Fibroblast of pulmonary artery (primary cell): Measurements from ENCODE around the gene MAN2B1.

Source experiments
- DNase-seq: peaks from one replicate; pipeline ENCODE4 v3.0.0-alpha.2; 2010; ENCODE audit warnings: low read depth
- H3K4me3 ChIP-seq: replicated peaks from 2 replicates; pipeline ENCODE4 v1.5.1; 2011; ENCODE audit warnings: low read depth, mild to moderate bottlenecking, control low read depth, low read length, moderate library complexity
- TF ChIP-seq, protein P1 (sequence below): IDR thresholded peaks from 2 replicates; pipeline ENCODE4 v1.5.1; 2011; ENCODE audit warnings: mild to moderate bottlenecking, control low read depth, low read length, inconsistent platforms; ENCODE audit errors: missing control alignments

Gene MAN2B1

DNA sequence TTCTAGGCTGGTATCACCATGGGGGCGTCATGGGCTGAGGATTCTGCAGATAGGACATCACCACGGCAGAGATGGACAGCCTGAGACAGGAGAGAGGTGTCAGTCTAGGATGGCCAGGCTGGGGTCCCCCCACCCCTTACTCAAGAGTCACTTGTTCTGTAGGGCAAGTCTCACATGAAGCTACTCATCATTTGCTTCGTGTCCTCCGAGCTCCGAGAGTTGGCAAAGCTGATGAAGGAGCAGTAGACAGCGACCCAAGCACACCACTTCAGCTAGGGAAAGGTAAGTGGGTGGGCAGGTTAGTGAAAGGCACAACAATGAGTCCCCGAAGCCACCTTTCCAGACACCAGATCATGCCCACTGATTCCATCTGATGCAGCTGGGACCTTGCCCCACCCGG lies 1.8 kb upstream of the MAN2B1 start:
- no peak for DNase-seq
- H3K4me3 ChIP-seq: peak overlapping the region; percentile 96
- TF ChIP-seq, protein P1, sequence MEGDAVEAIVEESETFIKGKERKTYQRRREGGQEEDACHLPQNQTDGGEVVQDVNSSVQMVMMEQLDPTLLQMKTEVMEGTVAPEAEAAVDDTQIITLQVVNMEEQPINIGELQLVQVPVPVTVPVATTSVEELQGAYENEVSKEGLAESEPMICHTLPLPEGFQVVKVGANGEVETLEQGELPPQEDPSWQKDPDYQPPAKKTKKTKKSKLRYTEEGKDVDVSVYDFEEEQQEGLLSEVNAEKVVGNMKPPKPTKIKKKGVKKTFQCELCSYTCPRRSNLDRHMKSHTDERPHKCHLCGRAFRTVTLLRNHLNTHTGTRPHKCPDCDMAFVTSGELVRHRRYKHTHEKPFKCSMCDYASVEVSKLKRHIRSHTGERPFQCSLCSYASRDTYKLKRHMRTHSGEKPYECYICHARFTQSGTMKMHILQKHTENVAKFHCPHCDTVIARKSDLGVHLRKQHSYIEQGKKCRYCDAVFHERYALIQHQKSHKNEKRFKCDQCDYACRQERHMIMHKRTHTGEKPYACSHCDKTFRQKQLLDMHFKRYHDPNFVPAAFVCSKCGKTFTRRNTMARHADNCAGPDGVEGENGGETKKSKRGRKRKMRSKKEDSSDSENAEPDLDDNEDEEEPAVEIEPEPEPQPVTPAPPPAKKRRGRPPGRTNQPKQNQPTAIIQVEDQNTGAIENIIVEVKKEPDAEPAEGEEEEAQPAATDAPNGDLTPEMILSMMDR: no peak

DNA sequence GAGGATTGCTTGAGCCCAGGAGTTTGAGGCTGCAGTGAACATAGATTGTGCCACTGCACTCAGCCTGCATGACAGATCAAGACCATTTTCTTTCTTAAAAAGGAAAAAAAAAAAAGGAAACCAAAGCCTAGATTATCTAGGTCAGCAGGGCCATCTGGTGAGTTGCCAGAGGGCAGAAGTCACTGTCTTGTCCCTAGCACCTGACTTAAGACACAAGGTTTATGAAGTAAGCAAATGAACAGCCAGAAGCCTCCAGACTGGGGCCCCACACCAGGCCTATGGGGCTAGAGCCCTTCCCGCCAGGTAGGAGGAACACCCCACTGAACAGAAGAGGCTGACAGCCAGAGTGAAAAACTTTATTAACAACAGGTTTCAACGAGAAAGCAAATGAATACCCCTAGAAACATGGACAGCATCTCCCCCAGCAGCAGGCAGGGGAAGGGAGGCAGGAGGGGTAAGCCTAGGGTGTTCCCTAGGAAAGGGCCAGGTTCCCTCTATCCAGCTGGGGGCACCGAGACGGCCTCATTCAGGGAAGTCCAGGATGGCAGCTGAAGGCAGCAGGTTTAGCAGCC lies 1.3 kb upstream of the MAN2B1 start:
- peak overlapping the region; percentile 96 for H3K4me3 ChIP-seq
- TF ChIP-seq, protein P1: no peak
- DNase-seq: no peak

DNA sequence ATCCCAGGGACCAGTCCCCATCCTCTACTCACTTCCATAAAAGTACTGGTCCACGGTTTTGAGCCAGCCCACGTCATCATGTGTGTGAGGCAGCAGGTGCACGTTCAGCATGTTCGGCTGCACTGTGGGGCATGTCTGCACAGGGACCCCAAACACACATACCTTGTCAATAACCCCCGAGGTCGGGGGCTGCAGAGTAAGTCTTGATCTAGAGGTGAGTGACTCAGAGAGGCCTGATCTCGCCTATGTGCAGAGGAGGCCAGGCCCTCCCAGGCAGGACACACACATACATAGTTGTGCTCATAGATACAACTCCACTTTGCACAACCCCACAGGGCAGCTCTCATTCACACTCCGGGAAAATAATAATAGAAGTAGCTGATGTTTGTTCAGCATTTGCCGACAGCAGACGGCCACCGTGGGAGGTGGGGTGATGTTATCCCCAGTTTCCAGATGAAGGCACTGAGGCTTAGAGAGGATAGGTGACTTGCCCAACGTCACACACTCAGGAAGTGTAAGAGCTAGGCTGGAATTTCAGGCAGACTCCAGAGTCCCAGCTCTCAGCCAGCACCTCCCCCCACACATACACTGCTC lies 774 bp downstream of the MAN2B1 start:
- peak; percentile 14 for DNase-seq
- peak overlapping the region; percentile 86 for H3K4me3 ChIP-seq
- TF ChIP-seq, protein P1: no peak

DNA sequence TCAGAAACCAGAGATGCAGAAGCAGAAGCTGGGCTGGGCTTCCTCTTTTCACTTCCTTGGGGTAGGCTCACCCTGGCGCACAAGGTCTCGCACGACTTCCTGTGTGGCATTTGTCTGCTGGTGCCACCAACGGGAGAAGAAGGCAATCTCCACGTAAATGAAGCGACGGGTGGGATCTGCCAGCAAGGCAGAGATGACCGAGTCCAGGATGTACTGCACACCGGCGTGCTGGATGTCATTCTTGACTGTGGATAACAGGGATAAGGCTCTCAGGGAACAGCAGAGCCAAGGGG lies 1.3 kb downstream of the MAN2B1 start:
- TF ChIP-seq, protein P1: no peak
- no peak for DNase-seq
- H3K4me3 ChIP-seq: no peak overlapping the region

DNA sequence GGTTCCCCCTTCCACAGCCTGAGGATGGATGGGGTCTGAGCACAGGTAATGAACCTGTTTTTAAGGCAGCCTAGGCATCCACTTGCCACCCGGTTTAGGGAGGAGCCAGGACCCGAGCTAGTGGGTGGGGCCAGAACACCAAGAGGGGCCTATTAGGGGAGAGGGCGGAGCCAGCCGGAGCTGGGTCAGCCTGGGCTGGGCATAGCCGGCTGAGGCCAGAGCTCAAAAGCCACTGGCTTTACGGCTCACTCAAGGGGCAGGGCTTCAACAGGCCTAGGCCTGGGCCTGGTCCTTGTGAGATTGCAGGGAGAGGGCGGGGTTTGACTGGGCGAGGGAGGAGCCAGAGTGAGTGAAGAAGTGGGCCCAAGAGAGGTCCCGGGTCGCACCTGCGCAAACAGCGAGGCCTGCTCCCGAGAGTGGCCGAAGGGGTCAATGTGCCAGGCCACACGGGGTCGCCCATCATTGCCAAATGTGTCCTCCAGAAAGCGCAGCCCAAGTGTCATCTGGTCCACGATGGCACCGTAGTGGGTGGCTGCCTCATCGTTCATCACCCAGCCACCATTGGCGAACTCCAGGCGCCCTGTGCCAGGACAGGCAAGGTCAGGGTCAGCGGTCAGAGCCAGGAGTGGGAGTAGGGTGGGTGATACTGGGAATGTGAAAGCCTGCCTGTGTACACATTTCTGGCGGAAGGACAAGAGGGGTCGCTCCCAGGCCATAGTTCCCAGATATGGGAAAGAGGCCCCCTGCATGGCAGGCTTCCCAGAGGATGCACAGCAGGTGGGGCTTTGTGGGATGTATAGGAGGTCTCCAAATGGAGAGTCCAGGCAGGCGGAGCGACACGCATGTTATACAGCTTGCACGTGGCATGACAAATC lies 1.9 kb downstream of the MAN2B1 start:
- TF ChIP-seq, protein P1: no peak
- DNase-seq: no peak
- H3K4me3 ChIP-seq: no peak overlapping the region

DNA sequence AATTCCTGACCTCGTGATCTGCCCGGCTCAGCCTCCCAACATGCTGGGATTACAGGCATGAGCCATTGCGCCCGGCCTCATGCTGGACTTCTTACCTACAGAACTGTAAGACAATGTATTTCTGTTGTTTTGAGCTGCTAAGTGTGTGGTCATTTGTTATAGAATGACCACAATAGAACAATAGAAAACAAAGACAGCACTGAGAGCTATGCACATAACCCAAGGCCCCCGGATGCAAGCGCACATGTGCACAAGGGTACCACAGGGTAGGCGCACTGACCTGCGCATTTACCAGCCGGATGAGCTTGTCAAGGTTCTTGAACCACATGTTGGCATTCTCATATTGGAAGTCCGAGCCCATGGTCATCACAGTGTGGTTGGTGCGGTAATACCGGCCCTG lies 5.6 kb downstream of the MAN2B1 start:
- H3K4me3 ChIP-seq: no peak overlapping the region
- TF ChIP-seq, protein P1: no peak
- DNase-seq: no peak
